GM12878 (cell line): ENCODE measurements around the gene SNRNP25. TPM values are rescaled to one million over a fixed set of nuclear protein-coding genes. Genes with fewer than 3 reads are reported as not detected.

Source experiments
- ATF7 ChIP-seq: fragments of 450-650 bp; IDR thresholded peaks from 2 replicates; pipeline ENCODE4 v1.6.1; 2016; ENCODE audit warnings: low read depth, mild to moderate bottlenecking
- BRCA1 ChIP-seq: IDR thresholded peaks from 2 replicates; pipeline ENCODE4 v1.6.1; 2011; ENCODE audit warnings: low read depth, low read length, improper control_type of control experiment
- ESRRA ChIP-seq: IDR thresholded peaks from 2 replicates; pipeline ENCODE4 v1.6.1; 2012; ENCODE audit warnings: mild to moderate bottlenecking, low read length, improper control_type of control experiment
- HDAC2 ChIP-seq: fragments of 200-600 bp; sonication (generic); IDR thresholded peaks from 2 replicates; pipeline ENCODE4 v1.6.1; 2017
- MAX ChIP-seq: IDR thresholded peaks from 2 replicates; pipeline ENCODE4 v1.6.1; 2012; ENCODE audit warnings: low read depth, low read length, improper control_type of control experiment
- MLLT1 ChIP-seq: fragments of 450-650 bp; IDR thresholded peaks from 2 replicates; pipeline ENCODE4 v1.6.1; 2016; ENCODE audit warnings: mild to moderate bottlenecking
- NRF1 ChIP-seq: conservative IDR thresholded peaks from 2 replicates; pipeline ENCODE4 v1.6.1; 2011; ENCODE audit warnings: mild to moderate bottlenecking, low read depth, low read length, improper control_type of control experiment
- PBX3 ChIP-seq: IDR thresholded peaks from 2 replicates; pipeline ENCODE4 v1.6.1; 2011; ENCODE audit warnings: mild to moderate bottlenecking, low read depth, low read length, moderate library complexity; ENCODE audit not compliant: insufficient replicate concordance
- POLR2A ChIP-seq: IDR thresholded peaks from 2 replicates; pipeline ENCODE4 v1.6.1; 2011; ENCODE audit warnings: low read depth, mild to moderate bottlenecking, low read length
- POLR2AphosphoS2 ChIP-seq: IDR thresholded peaks from 2 replicates; pipeline ENCODE4 v1.6.1; 2011; ENCODE audit warnings: low read depth, mild to moderate bottlenecking, low read length, improper control_type of control experiment, moderate library complexity
- RFX5 ChIP-seq: IDR thresholded peaks from 2 replicates; pipeline ENCODE4 v1.6.1; 2011; ENCODE audit warnings: low read depth, low read length, improper control_type of control experiment
- SP1 ChIP-seq: IDR thresholded peaks from one replicate; pipeline ENCODE4 v1.6.1; 2011; ENCODE audit warnings: low read depth, low read length
- SRF ChIP-seq, 2 experiments: IDR thresholded peaks; 2 replicates each; pipeline ENCODE4 v1.6.1; 2011; ENCODE audit warnings: low read depth in 2 of 2, low read length in 2 of 2, mild to moderate bottlenecking in 1 of 2, moderate library complexity in 1 of 2
- TARDBP ChIP-seq: IDR thresholded peaks from 2 replicates; pipeline ENCODE4 v1.6.1; 2016; ENCODE audit warnings: borderline replicate concordance
- YBX1 ChIP-seq: fragments of 450-650 bp; IDR thresholded peaks from 2 replicates; pipeline ENCODE4 v1.6.1; 2016; ENCODE audit warnings: antibody characterized with exemption
- ZBTB33 ChIP-seq: fragments of 450-650 bp; IDR thresholded peaks from 2 replicates; pipeline ENCODE4 v1.6.1; 2017; ENCODE audit warnings: mild to moderate bottlenecking
- ZNF384 ChIP-seq: IDR thresholded peaks from 2 replicates; pipeline ENCODE4 v1.6.1; 2012; ENCODE audit warnings: low read depth, mild to moderate bottlenecking, low read length, improper control_type of control experiment, borderline replicate concordance
- polyA plus RNA-seq, 11 experiments: library from polyadenylated mRNA; depleted of rRNA in 4 of 11; unstranded in 6 of 11; stranded (reverse) in 5 of 11; fragments of >200 nt; fragmentation: Nextera tagmentation in 4 of 11; fragmentation: Illumina TruSeq in 1 of 11; extraction: Ambion mirVana in 4 of 11; extraction: Trizol in 1 of 11; gene quantifications; 1 replicate in 1 of 11; 2 replicates in 10 of 11; pipeline versions ENCODE4 v1.2.1 to v1.2.3, GENCODE V29; 2011 to 2016; ENCODE audit warnings: inconsistent platforms in 2 of 11, missing spikeins in 2 of 11, low read depth in 1 of 11
- total RNA-seq, 4 experiments: library from RNA; depleted of rRNA in 3 of 4; stranded (reverse); fragments of >200 nt in 3 of 4; fragmentation: Illumina TruSeq in 1 of 4; extraction: Trizol in 1 of 4; gene quantifications; 2 replicates each; pipeline versions ENCODE4 v1.2.1 to v1.2.3, GENCODE V29; 2013 to 2021
- TF ChIP-seq, protein P1 (sequence below): fragments of 450-650 bp; IDR thresholded peaks from 2 replicates; pipeline ENCODE4 v1.6.1; 2017; ENCODE audit warnings: borderline replicate concordance
- TF ChIP-seq, protein P2 (sequence below): fragments of 450-650 bp; IDR thresholded peaks from 2 replicates; pipeline ENCODE4 v1.6.1; 2016; ENCODE audit warnings: mild to moderate bottlenecking, moderate library complexity, borderline replicate concordance

SNRNP25 gene
- total and polyA plus RNA-seq, 10 of the 15 experiments (the other 5 are each of a cell fraction or from before 2014, with no cell fraction given) = 40.9 to 138 (median 67.2) TPM

GRCh38 chr16:53346-54236 is at the start of gene SNRNP25, which contains the start of gene POLR3K (continued):
- TF ChIP-seq POLR2AphosphoS2 (0 out of 2 replicates have a peak, but pooled peaks have one; percentile 41), NRF1 (peak; percentile 55), ZBTB33 (no peak), POLR2A (peak; percentile 95), MLLT1 (0 out of 2 replicates have a peak, but pooled peaks have one; percentile 13), PBX3 (peak; percentile 91), SRF (IDR thresholded peaks at IDR 0.05; ENCODE audit: low read depth in 2 of 2, low read length in 2 of 2) (no peak), HDAC2 (no peak), BRCA1 (no peak), RFX5 (peak; percentile 84), MAX (peak; percentile 26; the same call in 1 of the 2 replicates), ATF7 (no peak), ZNF384 (no peak), YBX1 (no peak), SP1 (peak; percentile 99), ESRRA (0 out of 2 replicates have a peak, but pooled peaks have one; percentile 9), TARDBP (no peak)
- TF ChIP-seq, protein P1, sequence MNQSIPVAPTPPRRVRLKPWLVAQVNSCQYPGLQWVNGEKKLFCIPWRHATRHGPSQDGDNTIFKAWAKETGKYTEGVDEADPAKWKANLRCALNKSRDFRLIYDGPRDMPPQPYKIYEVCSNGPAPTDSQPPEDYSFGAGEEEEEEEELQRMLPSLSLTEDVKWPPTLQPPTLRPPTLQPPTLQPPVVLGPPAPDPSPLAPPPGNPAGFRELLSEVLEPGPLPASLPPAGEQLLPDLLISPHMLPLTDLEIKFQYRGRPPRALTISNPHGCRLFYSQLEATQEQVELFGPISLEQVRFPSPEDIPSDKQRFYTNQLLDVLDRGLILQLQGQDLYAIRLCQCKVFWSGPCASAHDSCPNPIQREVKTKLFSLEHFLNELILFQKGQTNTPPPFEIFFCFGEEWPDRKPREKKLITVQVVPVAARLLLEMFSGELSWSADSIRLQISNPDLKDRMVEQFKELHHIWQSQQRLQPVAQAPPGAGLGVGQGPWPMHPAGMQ = no peak
- TF ChIP-seq, protein P2, sequence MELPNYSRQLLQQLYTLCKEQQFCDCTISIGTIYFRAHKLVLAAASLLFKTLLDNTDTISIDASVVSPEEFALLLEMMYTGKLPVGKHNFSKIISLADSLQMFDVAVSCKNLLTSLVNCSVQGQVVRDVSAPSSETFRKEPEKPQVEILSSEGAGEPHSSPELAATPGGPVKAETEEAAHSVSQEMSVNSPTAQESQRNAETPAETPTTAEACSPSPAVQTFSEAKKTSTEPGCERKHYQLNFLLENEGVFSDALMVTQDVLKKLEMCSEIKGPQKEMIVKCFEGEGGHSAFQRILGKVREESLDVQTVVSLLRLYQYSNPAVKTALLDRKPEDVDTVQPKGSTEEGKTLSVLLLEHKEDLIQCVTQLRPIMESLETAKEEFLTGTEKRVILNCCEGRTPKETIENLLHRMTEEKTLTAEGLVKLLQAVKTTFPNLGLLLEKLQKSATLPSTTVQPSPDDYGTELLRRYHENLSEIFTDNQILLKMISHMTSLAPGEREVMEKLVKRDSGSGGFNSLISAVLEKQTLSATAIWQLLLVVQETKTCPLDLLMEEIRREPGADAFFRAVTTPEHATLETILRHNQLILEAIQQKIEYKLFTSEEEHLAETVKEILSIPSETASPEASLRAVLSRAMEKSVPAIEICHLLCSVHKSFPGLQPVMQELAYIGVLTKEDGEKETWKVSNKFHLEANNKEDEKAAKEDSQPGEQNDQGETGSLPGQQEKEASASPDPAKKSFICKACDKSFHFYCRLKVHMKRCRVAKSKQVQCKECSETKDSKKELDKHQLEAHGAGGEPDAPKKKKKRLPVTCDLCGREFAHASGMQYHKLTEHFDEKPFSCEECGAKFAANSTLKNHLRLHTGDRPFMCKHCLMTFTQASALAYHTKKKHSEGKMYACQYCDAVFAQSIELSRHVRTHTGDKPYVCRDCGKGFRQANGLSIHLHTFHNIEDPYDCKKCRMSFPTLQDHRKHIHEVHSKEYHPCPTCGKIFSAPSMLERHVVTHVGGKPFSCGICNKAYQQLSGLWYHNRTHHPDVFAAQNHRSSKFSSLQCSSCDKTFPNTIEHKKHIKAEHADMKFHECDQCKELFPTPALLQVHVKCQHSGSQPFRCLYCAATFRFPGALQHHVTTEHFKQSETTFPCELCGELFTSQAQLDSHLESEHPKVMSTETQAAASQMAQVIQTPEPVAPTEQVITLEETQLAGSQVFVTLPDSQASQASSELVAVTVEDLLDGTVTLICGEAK = no peak
